GM23338 (cell line): ENCODE results near the gene FBXW7. TPM values are rescaled to one million over a fixed set of nuclear protein-coding genes. Genes with fewer than 3 reads are reported as not detected.

Experiments used
- ATAC-seq: fragments of 200-7000 bp; cut with Tn5 transposase; 3 replicates; pipeline ENCODE4 v1.9.1; 2020
- DNase-seq: peaks from one replicate; pipeline ENCODE4 v3.0.0-alpha.2; 2015; ENCODE audit warnings: low spot score
- H2AFZ ChIP-seq: fragments of 200-600 bp; sonication (generic); 2 replicates; pipeline ENCODE4 v1.8.0; 2016; ENCODE audit warnings: antibody characterized with exemption, mild to moderate bottlenecking, moderate library complexity
- H3F3A ChIP-seq: fragments of 200-600 bp; sonication (generic); replicated peaks from 2 replicates; pipeline ENCODE4 v1.8.0; 2017; ENCODE audit warnings: antibody characterized with exemption, mixed run types, low read depth
- H3K27ac ChIP-seq: fragments of 200-600 bp; sonication (generic); 2 replicates; pipeline ENCODE4 v1.6.1; 2016; ENCODE audit warnings: low read depth
- H3K27me3 ChIP-seq: fragments of 200-600 bp; sonication (generic); 2 replicates; pipeline ENCODE4 v1.8.0; 2016; ENCODE audit warnings: mild to moderate bottlenecking, mixed run types, moderate library complexity; ENCODE audit not compliant: insufficient read depth
- H3K36me3 ChIP-seq: fragments of 200-600 bp; sonication (generic); 2 replicates; pipeline ENCODE4 v1.8.0; 2016; ENCODE audit warnings: mild to moderate bottlenecking; ENCODE audit not compliant: insufficient read depth
- H3K4me1 ChIP-seq: fragments of 200-600 bp; sonication (generic); 2 replicates; pipeline ENCODE4 v1.8.0; 2016; ENCODE audit warnings: mild to moderate bottlenecking, moderate library complexity; ENCODE audit not compliant: insufficient read depth
- H3K4me2 ChIP-seq: fragments of 200-600 bp; sonication (generic); 2 replicates; pipeline ENCODE4 v1.7.1; 2017; ENCODE audit warnings: mixed run types
- H3K4me3 ChIP-seq: fragments of 200-600 bp; sonication (generic); 2 replicates; pipeline ENCODE4 v1.6.1; 2016; ENCODE audit warnings: mixed run types
- H3K79me2 ChIP-seq: fragments of 200-600 bp; sonication (generic); replicated peaks from 2 replicates; pipeline ENCODE4 v1.8.0; 2017; ENCODE audit warnings: mild to moderate bottlenecking; ENCODE audit not compliant: insufficient read depth
- H3K9me2 ChIP-seq: fragments of 200-600 bp; sonication (generic); 2 replicates; pipeline ENCODE4 v1.8.0; 2017; ENCODE audit not compliant: insufficient read depth
- H4K20me1 ChIP-seq: fragments of 200-600 bp; sonication (generic); replicated peaks from 2 replicates; pipeline ENCODE4 v1.8.0; 2017; ENCODE audit warnings: mild to moderate bottlenecking; ENCODE audit not compliant: insufficient read depth
- H3K27ac Mint-ChIP-seq: 2 replicates; pipeline ENCODE4 v1.8.0; 2020; ENCODE audit warnings: inconsistent platforms, mild to moderate bottlenecking, moderate library complexity, mixed read lengths
- H3K27me3 Mint-ChIP-seq: 3 replicates; pipeline ENCODE4 v1.8.0; 2022; ENCODE audit warnings: low read depth, mild to moderate bottlenecking, moderate library complexity, mixed read lengths, inconsistent platforms; ENCODE audit not compliant: insufficient read depth, poor library complexity
- H3K36me3 Mint-ChIP-seq: 3 replicates; pipeline ENCODE4 v1.8.0; 2021; ENCODE audit warnings: low read depth, mild to moderate bottlenecking, inconsistent platforms, moderate library complexity, mixed read lengths
- H3K4me1 Mint-ChIP-seq: 3 replicates; pipeline ENCODE4 v1.8.0; 2020; ENCODE audit warnings: mild to moderate bottlenecking, inconsistent platforms, mixed read lengths
- H3K4me3 Mint-ChIP-seq: 3 replicates; pipeline ENCODE4 v1.8.0; 2021; ENCODE audit warnings: moderate library complexity, mild to moderate bottlenecking, inconsistent platforms, mixed read lengths
- H3K9me3 Mint-ChIP-seq: 3 replicates; pipeline ENCODE4 v1.8.0; 2020; ENCODE audit warnings: moderate library complexity, mild to moderate bottlenecking, inconsistent platforms, mixed read lengths
- CREB1 ChIP-seq: fragments of 250-450 bp; sonication (Bioruptor Pico); IDR thresholded peaks from 2 replicates; pipeline ENCODE4 v1.5.0; 2020; ENCODE audit warnings: low read depth, mild to moderate bottlenecking, moderate library complexity
- EZH2 ChIP-seq: fragments of 200-600 bp; sonication (generic); IDR thresholded peaks from one replicate; pipeline ENCODE4 v1.8.0; 2017; ENCODE audit warnings: antibody characterized with exemption, mild to moderate bottlenecking, low read depth; ENCODE audit not compliant: unreplicated experiment
- EZH2phosphoT487 ChIP-seq: fragments of 200-600 bp; sonication (generic); IDR thresholded peaks from one replicate; pipeline ENCODE4 v1.8.1; 2018; ENCODE audit warnings: antibody characterized with exemption; ENCODE audit not compliant: unreplicated experiment
- JUNB ChIP-seq: IDR thresholded peaks from one replicate; pipeline ENCODE4 v1.6.1; 2016; ENCODE audit warnings: antibody characterized with exemption; ENCODE audit not compliant: unreplicated experiment
- NANOG ChIP-seq: IDR thresholded peaks from 2 replicates; pipeline ENCODE4 v1.6.1; 2016; ENCODE audit warnings: antibody characterized with exemption, borderline replicate concordance
- POLR2AphosphoS5 ChIP-seq: IDR thresholded peaks from 2 replicates; pipeline ENCODE4 v1.6.1; 2016; ENCODE audit warnings: antibody characterized with exemption, low read depth
- STAT1 ChIP-seq: IDR thresholded peaks from one replicate; pipeline ENCODE4 v1.6.1; 2016; ENCODE audit warnings: antibody characterized with exemption; ENCODE audit not compliant: unreplicated experiment
- ZNF114 ChIP-seq: fragments of 250-450 bp; sonication (Bioruptor Pico); IDR thresholded peaks from 2 replicates; pipeline ENCODE4 v1.5.0; 2020; ENCODE audit warnings: mild to moderate bottlenecking, moderate library complexity
- ZNF331 ChIP-seq: fragments of 250-450 bp; sonication (Bioruptor Pico); IDR thresholded peaks from 2 replicates; pipeline ENCODE4 v1.5.0; 2020; ENCODE audit warnings: low read depth, mild to moderate bottlenecking, moderate library complexity
- polyA plus RNA-seq: library from polyadenylated mRNA; unstranded; fragments of >200 nt; fragmentation: Nextera tagmentation; extraction: Ambion mirVana; gene quantifications from 2 replicates; pipeline ENCODE4 v1.2.1, GENCODE V29; 2016
- total RNA-seq: library from RNA; depleted of rRNA; stranded (reverse); fragments of >200 nt; shearing (Covaris generic); gene quantifications from 2 replicates; pipeline ENCODE4 v1.2.3, GENCODE V29; 2014
- TF ChIP-seq, protein P1 (sequence below), 2 experiments: fragments of 200-600 bp in 1 of 2; sonication (generic) in 1 of 2; conservative IDR thresholded peaks; 2 replicates each; pipeline versions ENCODE4 v1.5.1 to v1.6.1; 2016 to 2017; ENCODE audit warnings: antibody characterized with exemption in 2 of 2, low read depth in 2 of 2, mild to moderate bottlenecking in 2 of 2, moderate library complexity in 1 of 2
- TF ChIP-seq, protein P2 (sequence below): IDR thresholded peaks from one replicate; pipeline ENCODE4 v1.6.1; 2018; ENCODE audit warnings: antibody characterized with exemption; ENCODE audit not compliant: unreplicated experiment
- TF ChIP-seq, protein P3 (sequence below): IDR thresholded peaks from 2 replicates; pipeline ENCODE4 v1.6.1; 2016; ENCODE audit warnings: antibody characterized with exemption

The FBXW7 gene
- total and polyA plus RNA-seq, 2 experiments from 2014 or later, result 25.8 to 34.7 TPM

DNA sequence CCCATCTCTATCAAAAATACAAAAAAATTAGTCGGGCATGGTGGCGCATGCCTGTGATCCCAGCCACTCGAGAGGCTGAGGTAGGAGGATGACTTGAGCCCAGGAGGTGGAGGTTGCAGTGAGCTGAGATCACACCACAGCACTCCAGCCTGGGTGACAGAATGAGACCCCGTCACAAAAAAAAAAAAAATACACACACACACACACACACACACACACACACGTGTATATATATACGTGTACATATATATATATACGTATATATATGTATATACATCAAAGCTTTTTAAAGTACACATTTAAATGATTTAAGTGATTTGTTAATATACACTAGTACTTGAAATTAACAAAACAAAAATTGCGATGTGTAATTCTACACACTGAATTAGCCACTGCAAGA, 6.0 kb downstream of the FBXW7 start:
- Histone ChIP-seq H3K9me2 (no peaks in the 10 kb centered on the region), H4K20me1 (peaks cover 38% of the 10 kb centered on the region), H2AFZ (no peak overlapping the region), H3K4me1 (no peaks in the 10 kb centered on the region), H3K36me3 (no peaks in the 10 kb centered on the region), H3K79me2 (peaks cover 100% of the 10 kb centered on the region), H3K4me2 (no peak overlapping the region), H3F3A (no peaks in the 10 kb centered on the region), H3K27me3 (peaks cover 7% of the 10 kb centered on the region; the same call in 1 of the 2 replicates), H3K4me3 (no peak overlapping the region), H3K27ac (no peak overlapping the region)
- peaks cover 12% of the 10 kb centered on the region for H3K4me1 Mint-ChIP-seq
- TF ChIP-seq, protein P1, sequence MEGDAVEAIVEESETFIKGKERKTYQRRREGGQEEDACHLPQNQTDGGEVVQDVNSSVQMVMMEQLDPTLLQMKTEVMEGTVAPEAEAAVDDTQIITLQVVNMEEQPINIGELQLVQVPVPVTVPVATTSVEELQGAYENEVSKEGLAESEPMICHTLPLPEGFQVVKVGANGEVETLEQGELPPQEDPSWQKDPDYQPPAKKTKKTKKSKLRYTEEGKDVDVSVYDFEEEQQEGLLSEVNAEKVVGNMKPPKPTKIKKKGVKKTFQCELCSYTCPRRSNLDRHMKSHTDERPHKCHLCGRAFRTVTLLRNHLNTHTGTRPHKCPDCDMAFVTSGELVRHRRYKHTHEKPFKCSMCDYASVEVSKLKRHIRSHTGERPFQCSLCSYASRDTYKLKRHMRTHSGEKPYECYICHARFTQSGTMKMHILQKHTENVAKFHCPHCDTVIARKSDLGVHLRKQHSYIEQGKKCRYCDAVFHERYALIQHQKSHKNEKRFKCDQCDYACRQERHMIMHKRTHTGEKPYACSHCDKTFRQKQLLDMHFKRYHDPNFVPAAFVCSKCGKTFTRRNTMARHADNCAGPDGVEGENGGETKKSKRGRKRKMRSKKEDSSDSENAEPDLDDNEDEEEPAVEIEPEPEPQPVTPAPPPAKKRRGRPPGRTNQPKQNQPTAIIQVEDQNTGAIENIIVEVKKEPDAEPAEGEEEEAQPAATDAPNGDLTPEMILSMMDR (conservative IDR thresholded peaks at IDR 0.05; ENCODE audit: low read depth in 2 of 2), result no peak
- no peak for TF ChIP-seq CREB1 (CRISPR knock-in tag)
- no peak for TF ChIP-seq POLR2AphosphoS5
- TF ChIP-seq, protein P2, sequence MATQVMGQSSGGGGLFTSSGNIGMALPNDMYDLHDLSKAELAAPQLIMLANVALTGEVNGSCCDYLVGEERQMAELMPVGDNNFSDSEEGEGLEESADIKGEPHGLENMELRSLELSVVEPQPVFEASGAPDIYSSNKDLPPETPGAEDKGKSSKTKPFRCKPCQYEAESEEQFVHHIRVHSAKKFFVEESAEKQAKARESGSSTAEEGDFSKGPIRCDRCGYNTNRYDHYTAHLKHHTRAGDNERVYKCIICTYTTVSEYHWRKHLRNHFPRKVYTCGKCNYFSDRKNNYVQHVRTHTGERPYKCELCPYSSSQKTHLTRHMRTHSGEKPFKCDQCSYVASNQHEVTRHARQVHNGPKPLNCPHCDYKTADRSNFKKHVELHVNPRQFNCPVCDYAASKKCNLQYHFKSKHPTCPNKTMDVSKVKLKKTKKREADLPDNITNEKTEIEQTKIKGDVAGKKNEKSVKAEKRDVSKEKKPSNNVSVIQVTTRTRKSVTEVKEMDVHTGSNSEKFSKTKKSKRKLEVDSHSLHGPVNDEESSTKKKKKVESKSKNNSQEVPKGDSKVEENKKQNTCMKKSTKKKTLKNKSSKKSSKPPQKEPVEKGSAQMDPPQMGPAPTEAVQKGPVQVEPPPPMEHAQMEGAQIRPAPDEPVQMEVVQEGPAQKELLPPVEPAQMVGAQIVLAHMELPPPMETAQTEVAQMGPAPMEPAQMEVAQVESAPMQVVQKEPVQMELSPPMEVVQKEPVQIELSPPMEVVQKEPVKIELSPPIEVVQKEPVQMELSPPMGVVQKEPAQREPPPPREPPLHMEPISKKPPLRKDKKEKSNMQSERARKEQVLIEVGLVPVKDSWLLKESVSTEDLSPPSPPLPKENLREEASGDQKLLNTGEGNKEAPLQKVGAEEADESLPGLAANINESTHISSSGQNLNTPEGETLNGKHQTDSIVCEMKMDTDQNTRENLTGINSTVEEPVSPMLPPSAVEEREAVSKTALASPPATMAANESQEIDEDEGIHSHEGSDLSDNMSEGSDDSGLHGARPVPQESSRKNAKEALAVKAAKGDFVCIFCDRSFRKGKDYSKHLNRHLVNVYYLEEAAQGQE, result no peak
- no peak for TF ChIP-seq STAT1
- TF ChIP-seq ZNF331 (CRISPR knock-in tag), result no peak
- TF ChIP-seq, protein P3, sequence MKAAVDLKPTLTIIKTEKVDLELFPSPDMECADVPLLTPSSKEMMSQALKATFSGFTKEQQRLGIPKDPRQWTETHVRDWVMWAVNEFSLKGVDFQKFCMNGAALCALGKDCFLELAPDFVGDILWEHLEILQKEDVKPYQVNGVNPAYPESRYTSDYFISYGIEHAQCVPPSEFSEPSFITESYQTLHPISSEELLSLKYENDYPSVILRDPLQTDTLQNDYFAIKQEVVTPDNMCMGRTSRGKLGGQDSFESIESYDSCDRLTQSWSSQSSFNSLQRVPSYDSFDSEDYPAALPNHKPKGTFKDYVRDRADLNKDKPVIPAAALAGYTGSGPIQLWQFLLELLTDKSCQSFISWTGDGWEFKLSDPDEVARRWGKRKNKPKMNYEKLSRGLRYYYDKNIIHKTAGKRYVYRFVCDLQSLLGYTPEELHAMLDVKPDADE, result no peak
- no peak for TF ChIP-seq ZNF114 (CRISPR knock-in tag)
- TF ChIP-seq EZH2phosphoT487, result no peak
- no peak for TF ChIP-seq NANOG
- no peak for DNase-seq
- no peaks in the 10 kb centered on the region for H3K36me3 Mint-ChIP-seq
- no peaks in the 10 kb centered on the region for H3K9me3 Mint-ChIP-seq
- no peak overlapping the region for H3K4me3 Mint-ChIP-seq
- H3K27ac Mint-ChIP-seq, result no peak overlapping the region
- H3K27me3 Mint-ChIP-seq, result peaks cover 4% of the 10 kb centered on the region
- ATAC-seq, result no peak

DNA sequence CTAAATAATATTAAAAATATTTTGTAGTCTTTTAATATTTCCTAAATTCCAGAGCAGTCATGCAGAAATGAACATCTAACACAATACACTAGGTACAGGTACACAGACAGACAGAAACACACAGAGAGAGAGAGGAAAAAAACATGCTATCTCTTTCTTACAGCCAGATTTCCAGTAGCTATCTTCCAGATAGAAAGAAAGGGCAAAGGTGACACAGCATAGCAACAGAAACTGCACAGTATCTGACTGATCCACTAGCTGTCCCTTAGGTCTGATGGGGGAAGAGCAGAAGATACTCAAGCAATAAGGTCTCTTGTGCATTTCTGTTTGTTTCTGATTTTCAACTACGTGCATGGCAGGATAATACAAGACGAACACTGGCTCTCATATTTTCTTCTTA, 7.8 kb downstream of the FBXW7 start:
- H3K79me2 ChIP-seq, result peaks cover 100% of the 10 kb centered on the region
- Mint-ChIP-seq H3K36me3 (no peaks in the 10 kb centered on the region), H3K27ac (no peak overlapping the region; the same call in 1 of the 2 replicates), H3K4me3 (no peak overlapping the region), H3K9me3 (no peaks in the 10 kb centered on the region), H3K4me1 (peaks cover 12% of the 10 kb centered on the region), H3K27me3 (peaks cover 2% of the 10 kb centered on the region)
- H3K4me2 ChIP-seq, result no peak overlapping the region
- no peaks in the 10 kb centered on the region for H3K27me3 ChIP-seq
- H3K4me3 ChIP-seq, result no peak overlapping the region
- ATAC-seq, result no peak
- H3F3A ChIP-seq, result no peaks in the 10 kb centered on the region
- H4K20me1 ChIP-seq, result peaks cover 20% of the 10 kb centered on the region
- no peaks in the 10 kb centered on the region for H3K9me2 ChIP-seq
- no peak overlapping the region for H3K27ac ChIP-seq
- no peak for DNase-seq
- H3K4me1 ChIP-seq, result 0 out of 2 replicates have a peak, but pooled peaks cover 2% of the 10 kb centered on the region
- no peak overlapping the region for H2AFZ ChIP-seq
- H3K36me3 ChIP-seq, result no peaks in the 10 kb centered on the region
- TF ChIP-seq EZH2 (no peak), ZNF114 (CRISPR knock-in tag) (no peak), JUNB (no peak), EZH2phosphoT487 (no peak), CREB1 (CRISPR knock-in tag) (no peak), NANOG (no peak), POLR2AphosphoS5 (no peak), ZNF331 (CRISPR knock-in tag) (no peak)
- TF ChIP-seq, protein P3, result no peak
- TF ChIP-seq, protein P1 (conservative IDR thresholded peaks at IDR 0.05; ENCODE audit: low read depth in 2 of 2), result no peak
